Amniotic stem cell (primary cell): ENCODE measurements around the gene DECR2.

Experiments used
- DNase-seq: peaks from one replicate; lab custom pipeline; 2025; lab: John Stamatoyannopoulos, UW

Gene DECR2

GRCh38 chr16:444027-444426 is 42.3 kb downstream of the DECR2 start:
- DNase-seq = no peak

DNA sequence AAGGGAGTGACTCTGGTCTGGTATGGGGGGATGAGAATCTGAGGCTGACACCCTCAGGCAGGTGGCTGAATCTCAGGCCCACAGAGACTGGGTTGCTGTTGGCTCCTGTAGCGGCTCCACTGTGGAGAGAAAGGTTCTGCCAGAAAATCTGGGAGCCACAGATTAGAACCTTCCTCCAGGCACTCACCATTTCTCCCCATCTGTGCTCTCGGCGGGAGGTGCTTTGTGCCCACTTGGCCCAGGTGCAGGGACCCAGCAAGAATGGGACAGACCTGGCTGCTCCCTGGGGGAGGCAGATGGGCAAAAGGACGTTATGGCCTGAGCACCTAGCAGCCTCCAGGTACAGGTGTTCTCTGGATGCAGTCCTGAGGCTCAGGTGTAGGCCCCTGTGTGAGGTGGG is 43.9 kb downstream of the DECR2 start:
- DNase-seq = no peak

DNA sequence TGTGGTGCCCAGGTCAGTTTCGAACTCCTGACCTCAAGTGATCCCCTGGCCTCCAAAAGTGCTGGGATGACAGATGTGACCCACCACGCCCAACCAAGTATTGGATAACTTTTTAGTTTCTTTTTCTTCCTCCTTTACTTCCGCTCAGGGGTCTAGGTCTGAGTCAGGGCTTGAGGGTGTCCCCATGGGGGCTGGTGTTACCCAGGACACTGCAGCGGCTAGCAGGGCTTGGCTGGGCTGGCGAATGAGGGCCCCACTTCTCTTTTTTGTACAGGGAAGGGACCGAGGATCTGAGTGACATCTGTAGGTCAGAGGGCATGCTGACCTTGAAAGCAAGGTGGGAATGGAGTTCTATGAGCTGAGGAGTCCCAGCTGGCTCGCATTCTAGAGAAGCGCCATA is 48.7 kb downstream of the DECR2 start:
- no peak for DNase-seq

- DNase-seq = no peak
Observed at GRCh38 chr16:450785-451512, 49.3 kb downstream of the DECR2 start.

- DNase-seq = no peak
Observed at GRCh38 chr16:454397-454940, 52.8 kb downstream of the DECR2 start.

DNA sequence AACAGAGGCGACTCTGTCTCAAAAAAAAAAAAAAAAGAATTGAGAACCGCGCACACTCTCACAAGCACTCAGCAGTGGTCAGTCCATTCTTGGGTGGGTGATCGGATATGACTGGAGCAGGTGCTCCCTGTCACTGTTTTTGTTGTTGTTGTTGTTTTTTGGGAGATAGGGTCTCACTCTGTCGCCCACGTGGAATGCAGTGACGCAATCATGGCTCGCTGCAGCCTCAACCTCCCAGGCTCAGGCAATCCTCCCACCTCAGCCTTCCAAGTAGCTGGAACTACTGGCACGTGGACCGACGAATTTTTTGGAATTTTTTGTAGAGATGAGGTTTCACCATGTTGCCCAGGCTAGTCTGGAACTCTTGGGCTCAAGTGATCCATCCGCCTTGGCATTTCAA is 53.8 kb downstream of the DECR2 start:
- no peak for DNase-seq

DNA sequence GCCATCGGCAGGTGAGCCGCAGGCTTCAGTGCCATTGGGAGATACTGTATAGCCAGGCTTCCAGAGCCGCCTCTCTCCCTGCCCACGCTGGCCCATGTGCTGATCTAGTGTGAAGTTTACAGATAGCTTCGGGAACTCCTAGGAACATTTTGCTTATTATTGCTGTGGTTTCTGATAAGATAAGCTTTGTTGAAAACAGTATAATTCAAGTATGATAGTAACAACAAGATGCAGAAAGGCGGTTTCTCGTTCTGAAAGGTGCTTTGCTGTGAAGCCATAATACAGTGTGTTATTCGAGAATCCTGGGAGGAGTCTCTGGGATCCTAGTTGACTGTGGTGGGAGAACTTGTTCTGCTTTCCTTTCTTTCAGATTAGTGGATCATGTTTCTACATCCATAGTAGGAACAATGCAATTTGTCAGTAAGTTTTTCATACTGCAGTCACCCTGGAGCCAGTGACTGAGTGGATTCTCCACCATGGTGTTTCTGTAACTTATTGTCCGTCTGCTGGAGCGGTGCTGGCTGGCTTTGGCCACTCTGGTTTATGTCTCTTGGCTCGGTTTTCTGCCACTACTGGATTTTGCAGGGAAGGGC is 55.3 kb downstream of the DECR2 start:
- DNase-seq = no peak

GRCh38 chr16:457732-458400 is 56.2 kb downstream of the DECR2 start:
- DNase-seq = no peak

- DNase-seq = no peak
Observed at GRCh38 chr16:459761-460160, 58.1 kb downstream of the DECR2 start.

DNA sequence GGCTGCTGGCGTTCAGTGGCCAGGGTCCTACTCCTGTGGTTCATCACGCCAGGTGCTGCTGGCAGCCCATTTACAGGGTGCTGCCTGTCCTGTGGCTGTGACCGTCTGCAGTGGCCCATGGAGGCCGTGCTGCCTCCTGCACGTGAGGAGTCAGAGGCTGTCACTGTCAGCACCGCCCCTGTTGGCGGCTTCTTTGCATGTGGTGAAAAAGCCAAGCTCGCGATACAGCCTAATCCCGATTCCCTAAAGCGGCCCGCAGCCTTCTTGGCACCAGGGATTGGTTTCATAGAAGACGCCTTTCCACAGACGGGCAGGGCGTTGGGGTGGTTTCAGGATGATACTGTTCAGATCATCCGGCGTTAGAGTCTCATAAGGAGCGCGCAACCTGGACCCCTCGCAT is 59.1 kb downstream of the DECR2 start:
- no peak for DNase-seq
